HepG2 (cell line): ENCODE results near the gene G6PC3. TPM values are rescaled to one million over a fixed set of nuclear protein-coding genes. Genes with fewer than 3 reads are reported as not detected.

Experiments used
- ATF7 ChIP-seq, 2 experiments: fragments of 450-650 bp in 1 of 2; sonication (generic) in 1 of 2; formaldehyde crosslinking in 1 of 2; IDR thresholded peaks; 2 replicates each; pipeline versions ENCODE4 v1.4.0 to v1.6.1; 2016 to 2020; ENCODE audit warnings: antibody characterized with exemption in 1 of 2, mild to moderate bottlenecking in 1 of 2, missing genetic modification reagents in 1 of 2
- DNMT3B ChIP-seq: conservative IDR thresholded peaks from 2 replicates; pipeline ENCODE4 v1.6.1; 2016; ENCODE audit warnings: missing biosample characterization, control low read depth
- GATAD1 ChIP-seq: IDR thresholded peaks from 2 replicates; pipeline ENCODE4 v1.6.1; 2016; ENCODE audit warnings: missing genetic modification reagents, missing compliant biosample characterization
- KDM1A ChIP-seq: IDR thresholded peaks from 2 replicates; pipeline ENCODE4 v1.6.1; 2016; ENCODE audit warnings: missing compliant biosample characterization
- KDM5B ChIP-seq: sonication (generic); formaldehyde crosslinking; IDR thresholded peaks from 2 replicates; pipeline ENCODE4 v1.4.0; 2020; ENCODE audit warnings: missing genetic modification reagents, mild to moderate bottlenecking, borderline replicate concordance
- MAF1 ChIP-seq: sonication (generic); formaldehyde crosslinking; IDR thresholded peaks from 2 replicates; pipeline ENCODE4 v1.5.0; 2020; ENCODE audit warnings: missing genetic modification reagents, borderline replicate concordance
- NKX3-1 ChIP-seq: sonication (generic); formaldehyde crosslinking; IDR thresholded peaks from 2 replicates; pipeline ENCODE4 v1.5.0; 2020; ENCODE audit warnings: missing genetic modification reagents
- NR2F6 ChIP-seq, 2 experiments: IDR thresholded peaks; 2 replicates each; pipeline ENCODE4 v1.6.1; 2016; ENCODE audit warnings: antibody characterized with exemption in 1 of 2, mild to moderate bottlenecking in 1 of 2
- PHF20 ChIP-seq: sonication (generic); formaldehyde crosslinking; IDR thresholded peaks from 2 replicates; pipeline ENCODE4 v1.5.0; 2020; ENCODE audit warnings: mild to moderate bottlenecking, missing genetic modification reagents
- SALL2 ChIP-seq: sonication (generic); formaldehyde crosslinking; IDR thresholded peaks from 2 replicates; pipeline ENCODE4 v1.8.1; 2023; ENCODE audit warnings: mild to moderate bottlenecking, missing genetic modification reagents, inconsistent platforms
- TCF7L2 ChIP-seq: IDR thresholded peaks from 2 replicates; pipeline ENCODE4 v1.6.1; 2011; ENCODE audit warnings: mild to moderate bottlenecking, low read depth, low read length, moderate library complexity
- TGIF2 ChIP-seq: IDR thresholded peaks from 2 replicates; pipeline ENCODE4 v1.6.1; 2016; ENCODE audit warnings: control low read depth, missing compliant biosample characterization
- TOE1 ChIP-seq: sonication (generic); formaldehyde crosslinking; IDR thresholded peaks from 2 replicates; pipeline ENCODE4 v1.4.0; 2020; ENCODE audit warnings: mild to moderate bottlenecking, missing genetic modification reagents
- XRCC5 ChIP-seq: fragments of 200-400 bp; formaldehyde crosslinking; optimal IDR thresholded peaks from 2 replicates; pipeline ENCODE3; 2017; ENCODE audit warnings: mild to moderate bottlenecking, low read length
- ZNF790 ChIP-seq: sonication (generic); formaldehyde crosslinking; IDR thresholded peaks from 2 replicates; pipeline ENCODE4 v1.8.0; 2022; ENCODE audit warnings: missing genetic modification reagents, mild to moderate bottlenecking, borderline replicate concordance
- polyA plus RNA-seq, 8 experiments: library from polyadenylated mRNA; depleted of rRNA in 3 of 8; stranded (reverse) in 7 of 8; unstranded in 1 of 8; fragments of >200 nt; fragmentation: Illumina TruSeq in 4 of 8; extraction: Trizol in 4 of 8; gene quantifications; 2 replicates each; pipeline versions ENCODE4 v1.2.1 to v1.2.3, GENCODE V29; 2011 to 2016; ENCODE audit warnings: low read depth in 4 of 8, missing spikeins in 1 of 8, mixed read lengths in 1 of 8; ENCODE audit not compliant: insufficient read depth in 1 of 8
- total RNA-seq, 5 experiments: library from RNA; depleted of rRNA; stranded (reverse); fragments of >200 nt; fragmentation: Illumina TruSeq; extraction: Trizol; gene quantifications; 2 replicates each; pipeline ENCODE4 v1.2.3, GENCODE V29; 2016; ENCODE audit warnings: low read depth in 1 of 5
- TF ChIP-seq, protein P1 (sequence below): sonication (generic); formaldehyde crosslinking; IDR thresholded peaks from 2 replicates; pipeline ENCODE4 v1.4.0; 2020; ENCODE audit warnings: missing genetic modification reagents
- TF ChIP-seq, protein P2 (sequence below): sonication (generic); formaldehyde crosslinking; IDR thresholded peaks from 2 replicates; pipeline ENCODE4 v1.4.0; 2020; ENCODE audit warnings: missing genetic modification reagents, mild to moderate bottlenecking, borderline replicate concordance
- TF ChIP-seq, protein P3 (sequence below): sonication (generic); formaldehyde crosslinking; IDR thresholded peaks from 2 replicates; pipeline ENCODE4 v1.4.0; 2020; ENCODE audit warnings: missing genetic modification reagents
- TF ChIP-seq, protein P4 (sequence below): sonication (generic); formaldehyde crosslinking; IDR thresholded peaks from 2 replicates; pipeline ENCODE4 v1.4.0; 2020; ENCODE audit warnings: missing genetic modification reagents, borderline replicate concordance

The G6PC3 gene
- total and polyA plus RNA-seq, 2 of the 13 experiments (the other 11 are each of a cell fraction or from before 2014, with no cell fraction given): 38.5 to 75.8 TPM

DNA sequence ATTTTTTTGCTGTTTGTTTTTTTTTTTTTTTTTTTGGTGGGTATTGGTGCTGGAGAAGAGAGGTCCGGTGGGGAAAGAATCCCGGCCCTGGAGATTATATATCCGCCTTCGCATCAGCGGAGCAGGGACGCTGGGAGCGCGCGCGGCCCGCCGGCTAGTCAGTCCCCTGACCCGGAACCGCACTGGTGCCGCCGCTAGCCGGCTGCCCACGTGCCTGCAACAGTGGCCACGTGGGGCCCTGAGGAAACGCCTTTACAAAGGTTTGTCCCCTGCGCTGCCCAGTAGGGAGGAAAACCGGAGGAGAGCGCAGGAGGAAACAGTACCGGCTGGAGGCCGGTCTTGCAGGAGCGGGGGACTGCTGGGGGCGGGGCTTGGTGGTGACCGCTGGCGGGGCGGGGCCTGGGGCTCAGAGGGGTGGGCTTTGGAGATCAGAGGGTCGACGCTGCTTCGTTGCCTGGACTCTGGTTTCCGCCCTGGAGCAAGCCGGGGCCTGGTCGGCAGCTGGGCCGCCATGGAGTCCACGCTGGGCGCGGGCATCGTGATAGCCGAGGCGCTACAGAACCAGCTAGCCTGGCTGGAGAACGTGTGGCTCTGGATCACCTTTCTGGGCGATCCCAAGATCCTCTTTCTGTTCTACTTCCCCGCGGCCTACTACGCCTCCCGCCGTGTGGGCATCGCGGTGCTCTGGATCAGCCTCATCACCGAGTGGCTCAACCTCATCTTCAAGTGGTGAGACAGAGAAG, at the start of gene G6PC3 (continued):
- TF ChIP-seq DNMT3B (CRISPR knock-in tag) (peak; percentile 96), TCF7L2 (no peak), XRCC5 (peak; percentile 72), ATF7 (IDR thresholded peaks at IDR 0.05) (no peak), ATF7 (CRISPR knock-in tag; IDR thresholded peaks at IDR 0.05) (no peak; the same call in 1 of the 2 replicates), SALL2 (CRISPR knock-in tag) (peak; percentile 74; the same call in 1 of the 2 replicates), PHF20 (peak; percentile 94), ZNF790 (CRISPR knock-in tag) (peak; percentile 90; the same call in 1 of the 2 replicates), GATAD1 (CRISPR knock-in tag) (peak; percentile 92), TGIF2 (peak; percentile 99), MAF1 (CRISPR knock-in tag) (peak; percentile 95; the same call in 1 of the 2 replicates), NR2F6 (IDR thresholded peaks at IDR 0.05) (no peak), NR2F6 (CRISPR knock-in tag; IDR thresholded peaks at IDR 0.05) (peak; percentile 75), KDM5B (CRISPR knock-in tag) (peak; percentile 92), KDM1A (CRISPR knock-in tag) (peak; percentile 74; the same call in 1 of the 2 replicates), NKX3-1 (CRISPR knock-in tag) (peak; percentile 95; the same call in 1 of the 2 replicates), TOE1 (CRISPR knock-in tag) (peak; percentile 86; the same call in 1 of the 2 replicates)
- TF ChIP-seq, protein P1, sequence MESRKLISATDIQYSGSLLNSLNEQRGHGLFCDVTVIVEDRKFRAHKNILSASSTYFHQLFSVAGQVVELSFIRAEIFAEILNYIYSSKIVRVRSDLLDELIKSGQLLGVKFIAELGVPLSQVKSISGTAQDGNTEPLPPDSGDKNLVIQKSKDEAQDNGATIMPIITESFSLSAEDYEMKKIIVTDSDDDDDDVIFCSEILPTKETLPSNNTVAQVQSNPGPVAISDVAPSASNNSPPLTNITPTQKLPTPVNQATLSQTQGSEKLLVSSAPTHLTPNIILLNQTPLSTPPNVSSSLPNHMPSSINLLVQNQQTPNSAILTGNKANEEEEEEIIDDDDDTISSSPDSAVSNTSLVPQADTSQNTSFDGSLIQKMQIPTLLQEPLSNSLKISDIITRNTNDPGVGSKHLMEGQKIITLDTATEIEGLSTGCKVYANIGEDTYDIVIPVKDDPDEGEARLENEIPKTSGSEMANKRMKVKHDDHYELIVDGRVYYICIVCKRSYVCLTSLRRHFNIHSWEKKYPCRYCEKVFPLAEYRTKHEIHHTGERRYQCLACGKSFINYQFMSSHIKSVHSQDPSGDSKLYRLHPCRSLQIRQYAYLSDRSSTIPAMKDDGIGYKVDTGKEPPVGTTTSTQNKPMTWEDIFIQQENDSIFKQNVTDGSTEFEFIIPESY (CRISPR knock-in tag): peak; percentile 78; the same call in 1 of the 2 replicates
- TF ChIP-seq, protein P2, sequence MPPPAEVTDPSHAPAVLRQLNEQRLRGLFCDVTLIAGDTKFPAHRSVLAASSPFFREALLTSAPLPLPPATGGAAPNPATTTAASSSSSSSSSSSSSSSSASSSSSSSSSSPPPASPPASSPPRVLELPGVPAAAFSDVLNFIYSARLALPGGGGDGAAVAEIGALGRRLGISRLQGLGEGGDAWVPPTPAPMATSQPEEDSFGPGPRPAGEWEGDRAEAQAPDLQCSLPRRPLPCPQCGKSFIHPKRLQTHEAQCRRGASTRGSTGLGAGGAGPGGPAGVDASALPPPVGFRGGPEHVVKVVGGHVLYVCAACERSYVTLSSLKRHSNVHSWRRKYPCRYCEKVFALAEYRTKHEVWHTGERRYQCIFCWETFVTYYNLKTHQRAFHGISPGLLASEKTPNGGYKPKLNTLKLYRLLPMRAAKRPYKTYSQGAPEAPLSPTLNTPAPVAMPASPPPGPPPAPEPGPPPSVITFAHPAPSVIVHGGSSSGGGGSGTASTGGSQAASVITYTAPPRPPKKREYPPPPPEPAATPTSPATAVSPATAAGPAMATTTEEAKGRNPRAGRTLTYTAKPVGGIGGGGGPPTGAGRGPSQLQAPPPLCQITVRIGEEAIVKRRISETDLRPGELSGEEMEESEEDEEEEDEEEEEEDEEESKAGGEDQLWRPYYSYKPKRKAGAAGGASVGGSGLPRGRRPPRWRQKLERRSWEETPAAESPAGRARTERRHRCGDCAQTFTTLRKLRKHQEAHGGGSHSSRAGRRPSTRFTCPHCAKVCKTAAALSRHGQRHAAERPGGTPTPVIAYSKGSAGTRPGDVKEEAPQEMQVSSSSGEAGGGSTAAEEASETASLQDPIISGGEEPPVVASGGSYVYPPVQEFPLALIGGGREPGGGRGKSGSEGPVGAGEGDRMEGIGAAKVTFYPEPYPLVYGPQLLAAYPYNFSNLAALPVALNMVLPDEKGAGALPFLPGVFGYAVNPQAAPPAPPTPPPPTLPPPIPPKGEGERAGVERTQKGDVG: 0 out of 2 replicates have a peak, but pooled peaks have one; percentile 67
- TF ChIP-seq, protein P3, sequence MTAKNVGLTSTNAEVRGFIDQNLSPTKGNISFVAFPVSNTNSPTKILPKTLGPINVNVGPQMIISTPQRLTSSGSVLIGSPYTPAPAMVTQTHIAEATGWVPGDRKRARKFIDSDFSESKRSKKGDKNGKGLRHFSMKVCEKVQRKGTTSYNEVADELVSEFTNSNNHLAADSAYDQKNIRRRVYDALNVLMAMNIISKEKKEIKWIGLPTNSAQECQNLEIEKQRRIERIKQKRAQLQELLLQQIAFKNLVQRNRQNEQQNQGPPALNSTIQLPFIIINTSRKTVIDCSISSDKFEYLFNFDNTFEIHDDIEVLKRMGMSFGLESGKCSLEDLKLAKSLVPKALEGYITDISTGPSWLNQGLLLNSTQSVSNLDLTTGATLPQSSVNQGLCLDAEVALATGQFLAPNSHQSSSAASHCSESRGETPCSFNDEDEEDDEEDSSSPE: peak; percentile 98
- TF ChIP-seq, protein P4, sequence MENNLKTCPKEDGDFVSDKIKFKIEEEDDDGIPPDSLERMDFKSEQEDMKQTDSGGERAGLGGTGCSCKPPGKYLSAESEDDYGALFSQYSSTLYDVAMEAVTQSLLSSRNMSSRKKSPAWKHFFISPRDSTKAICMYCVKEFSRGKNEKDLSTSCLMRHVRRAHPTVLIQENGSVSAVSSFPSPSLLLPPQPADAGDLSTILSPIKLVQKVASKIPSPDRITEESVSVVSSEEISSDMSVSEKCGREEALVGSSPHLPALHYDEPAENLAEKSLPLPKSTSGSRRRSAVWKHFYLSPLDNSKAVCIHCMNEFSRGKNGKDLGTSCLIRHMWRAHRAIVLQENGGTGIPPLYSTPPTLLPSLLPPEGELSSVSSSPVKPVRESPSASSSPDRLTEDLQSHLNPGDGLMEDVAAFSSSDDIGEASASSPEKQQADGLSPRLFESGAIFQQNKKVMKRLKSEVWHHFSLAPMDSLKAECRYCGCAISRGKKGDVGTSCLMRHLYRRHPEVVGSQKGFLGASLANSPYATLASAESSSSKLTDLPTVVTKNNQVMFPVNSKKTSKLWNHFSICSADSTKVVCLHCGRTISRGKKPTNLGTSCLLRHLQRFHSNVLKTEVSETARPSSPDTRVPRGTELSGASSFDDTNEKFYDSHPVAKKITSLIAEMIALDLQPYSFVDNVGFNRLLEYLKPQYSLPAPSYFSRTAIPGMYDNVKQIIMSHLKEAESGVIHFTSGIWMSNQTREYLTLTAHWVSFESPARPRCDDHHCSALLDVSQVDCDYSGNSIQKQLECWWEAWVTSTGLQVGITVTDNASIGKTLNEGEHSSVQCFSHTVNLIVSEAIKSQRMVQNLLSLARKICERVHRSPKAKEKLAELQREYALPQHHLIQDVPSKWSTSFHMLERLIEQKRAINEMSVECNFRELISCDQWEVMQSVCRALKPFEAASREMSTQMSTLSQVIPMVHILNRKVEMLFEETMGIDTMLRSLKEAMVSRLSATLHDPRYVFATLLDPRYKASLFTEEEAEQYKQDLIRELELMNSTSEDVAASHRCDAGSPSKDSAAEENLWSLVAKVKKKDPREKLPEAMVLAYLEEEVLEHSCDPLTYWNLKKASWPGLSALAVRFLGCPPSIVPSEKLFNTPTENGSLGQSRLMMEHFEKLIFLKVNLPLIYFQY (CRISPR knock-in tag): peak; percentile 99
